SK-N-MC (cell line): ENCODE data around the gene ARL3.

ENCODE experiments used
- EZH2 ChIP-seq: fragments of 200-600 bp; sonication (generic); IDR thresholded peaks from one replicate; pipeline ENCODE4 v1.6.1; 2017; ENCODE audit warnings: antibody characterized with exemption
- FOXP2 ChIP-seq: optimal IDR thresholded peaks from 2 replicates; pipeline ENCODE3; 2011; ENCODE audit warnings: mild to moderate bottlenecking, moderate library complexity; ENCODE audit not compliant: insufficient read depth; ENCODE audit errors: extremely low read length, control extremely low read depth
- POLR2AphosphoS5 ChIP-seq: IDR thresholded peaks from 2 replicates; pipeline ENCODE4 v1.6.1; 2012; ENCODE audit warnings: mild to moderate bottlenecking, low read depth, low read length, borderline replicate concordance

DNA sequence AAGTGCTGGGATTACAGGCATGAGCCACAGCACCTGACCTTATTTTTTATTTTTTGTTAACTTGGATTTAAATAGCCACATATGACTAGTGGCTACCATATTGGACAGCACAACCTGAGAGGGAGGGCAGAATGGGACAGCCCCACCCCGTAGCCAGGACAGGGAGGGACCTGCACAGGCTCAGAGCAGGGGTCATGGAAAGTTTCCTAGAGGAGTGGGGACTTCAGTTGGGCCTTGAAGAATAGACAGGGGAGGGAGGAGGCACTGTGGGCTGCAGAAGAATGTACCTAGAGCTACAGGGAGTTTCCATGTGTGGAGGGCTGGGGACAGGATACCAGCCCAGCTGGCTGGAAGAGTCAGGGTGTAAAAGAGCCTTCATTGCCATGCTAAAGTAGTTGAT is 61.1 kb downstream of the ARL3 start:
- no peak for TF ChIP-seq EZH2
- no peak for TF ChIP-seq FOXP2
- TF ChIP-seq POLR2AphosphoS5, result no peak
